Neuron (in vitro differentiated cells): ENCODE results near the gene NIT1.

ENCODE experiments used
- H2AFZ ChIP-seq: one replicate; pipeline ENCODE4 v1.6.1; 2013; ENCODE audit warnings: low read depth, mild to moderate bottlenecking, inconsistent platforms, low read length, moderate library complexity
- H3K27me3 ChIP-seq: one replicate; pipeline ENCODE4 v1.6.1; 2013; ENCODE audit warnings: low read length; ENCODE audit not compliant: insufficient read depth
- H3K36me3 ChIP-seq: one replicate; pipeline ENCODE4 v1.6.1; 2013; ENCODE audit warnings: low read length; ENCODE audit not compliant: insufficient read depth
- H3K4me1 ChIP-seq: one replicate; pipeline ENCODE4 v1.6.1; 2013; ENCODE audit warnings: low read length; ENCODE audit not compliant: insufficient read depth
- H3K4me3 ChIP-seq: 2 replicates; pipeline ENCODE4 v1.5.1; 2013; ENCODE audit warnings: mild to moderate bottlenecking, low read length, moderate library complexity
- H3K9me3 ChIP-seq: one replicate; pipeline ENCODE4 v1.6.1; 2013; ENCODE audit warnings: low read length

NIT1 gene

DNA sequence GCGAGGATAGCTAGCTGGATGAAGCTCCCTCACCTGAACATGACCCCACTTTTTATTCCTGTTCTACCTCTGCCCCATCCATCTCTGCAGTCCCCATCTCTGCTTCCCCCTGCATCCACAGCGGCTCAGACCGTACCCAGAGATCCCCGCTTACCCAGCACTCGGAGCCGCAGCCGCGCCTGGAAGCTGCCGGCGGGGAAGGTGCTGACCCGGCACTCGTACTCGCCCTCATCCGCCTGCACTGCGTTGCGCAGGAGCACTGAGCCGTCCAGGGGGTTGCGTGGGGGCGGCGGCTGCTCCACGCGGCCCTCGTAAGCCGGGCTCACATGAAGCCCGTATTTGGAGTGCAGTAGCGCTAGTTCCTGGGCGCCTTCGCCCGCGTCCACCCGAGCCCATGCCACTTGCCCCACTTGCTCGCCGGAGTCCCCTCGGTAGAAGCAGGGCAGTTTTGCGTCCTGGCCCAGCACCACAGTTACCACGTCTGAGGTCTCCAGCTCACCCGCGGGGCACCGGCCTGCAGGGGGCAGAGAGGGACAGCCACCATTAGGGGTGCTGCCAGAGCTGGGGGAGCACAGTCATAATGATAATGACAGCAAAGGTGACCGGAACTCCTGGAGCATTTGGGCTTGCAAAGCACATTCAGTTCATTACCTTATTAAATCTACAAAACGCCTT, 38.3 kb upstream of the NIT1 start:
- Histone ChIP-seq H3K4me3 (no peak overlapping the region), H2AFZ (no peak overlapping the region), H3K4me1 (peaks cover 10% of the 10 kb centered on the region), H3K36me3 (no peaks in the 10 kb centered on the region), H3K9me3 (no peaks in the 10 kb centered on the region), H3K27me3 (no peaks in the 10 kb centered on the region)

DNA sequence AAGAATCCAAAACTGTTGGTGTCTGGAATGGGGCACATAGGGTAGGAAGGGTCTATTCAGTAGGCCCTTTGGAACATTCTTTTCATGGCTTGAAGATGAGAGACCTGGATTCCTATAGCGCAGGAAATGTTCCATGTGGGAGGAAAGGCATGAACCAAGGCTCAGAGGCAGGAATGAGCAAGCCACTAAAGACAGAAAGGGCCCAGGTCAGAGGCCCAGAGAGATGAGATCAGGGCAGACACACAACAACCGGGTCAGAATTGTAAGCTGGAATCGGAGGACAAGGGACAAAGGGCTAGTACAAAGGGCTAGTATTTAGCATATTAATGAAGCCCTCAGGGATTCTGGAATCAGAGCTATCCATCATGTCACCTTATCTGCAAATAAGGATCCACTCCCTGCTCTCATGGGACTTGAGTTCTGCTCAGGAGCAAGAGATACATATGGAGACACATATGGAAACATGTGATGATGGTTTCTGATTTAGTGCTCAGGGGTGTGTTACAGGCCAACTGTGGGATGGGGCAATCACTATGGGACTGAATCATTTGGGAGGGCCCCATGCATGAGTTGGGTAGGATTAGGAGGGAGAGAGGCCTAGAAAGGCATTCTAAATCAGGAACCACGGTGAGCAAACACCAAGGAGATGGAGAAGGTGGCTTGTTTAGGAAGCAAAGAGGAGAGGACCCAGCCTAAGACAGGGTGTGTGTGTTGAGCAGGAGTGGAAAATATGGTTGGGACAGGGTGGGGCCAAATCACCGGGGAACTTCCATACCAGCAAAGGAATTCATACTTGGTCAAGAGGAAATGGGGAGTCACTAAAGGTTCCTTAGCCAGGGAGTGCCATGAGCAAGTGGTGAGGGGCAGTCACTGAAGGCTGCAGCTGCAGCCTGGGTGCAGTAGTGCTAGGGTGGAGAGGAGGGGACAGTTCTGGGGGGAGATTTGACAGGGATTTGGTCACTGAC, 37.2 kb upstream of the NIT1 start:
- Histone ChIP-seq H2AFZ (no peak overlapping the region), H3K4me3 (no peak overlapping the region), H3K36me3 (no peaks in the 10 kb centered on the region), H3K27me3 (no peaks in the 10 kb centered on the region), H3K9me3 (no peaks in the 10 kb centered on the region), H3K4me1 (peaks cover 10% of the 10 kb centered on the region)

GRCh38 chr1:161081519-161081918, 36.4 kb upstream of the NIT1 start:
- peaks cover 10% of the 10 kb centered on the region for H3K4me1 ChIP-seq
- H3K4me3 ChIP-seq = no peak overlapping the region
- H3K9me3 ChIP-seq = no peaks in the 10 kb centered on the region
- H3K36me3 ChIP-seq = no peaks in the 10 kb centered on the region
- no peak overlapping the region for H2AFZ ChIP-seq
- H3K27me3 ChIP-seq = peaks cover 7% of the 10 kb centered on the region

GRCh38 chr1:161082483-161082882, 35.4 kb upstream of the NIT1 start:
- H3K27me3 ChIP-seq = peaks cover 10% of the 10 kb centered on the region
- peaks cover 10% of the 10 kb centered on the region for H3K4me1 ChIP-seq
- no peaks in the 10 kb centered on the region for H3K36me3 ChIP-seq
- no peak overlapping the region for H3K4me3 ChIP-seq
- H2AFZ ChIP-seq = no peak overlapping the region
- no peaks in the 10 kb centered on the region for H3K9me3 ChIP-seq

GRCh38 chr1:161082996-161083747, 34.7 kb upstream of the NIT1 start:
- Histone ChIP-seq H3K4me3 (no peak overlapping the region), H3K36me3 (no peaks in the 10 kb centered on the region), H3K4me1 (peaks cover 10% of the 10 kb centered on the region), H3K27me3 (peaks cover 17% of the 10 kb centered on the region), H3K9me3 (no peaks in the 10 kb centered on the region), H2AFZ (no peak overlapping the region)

GRCh38 chr1:161083748-161084596, 33.9 kb upstream of the NIT1 start:
- H3K9me3 ChIP-seq = no peaks in the 10 kb centered on the region
- peaks cover 10% of the 10 kb centered on the region for H3K4me1 ChIP-seq
- H3K27me3 ChIP-seq = peaks cover 25% of the 10 kb centered on the region
- H3K36me3 ChIP-seq = no peaks in the 10 kb centered on the region
- H3K4me3 ChIP-seq = no peak overlapping the region
- no peak overlapping the region for H2AFZ ChIP-seq

DNA sequence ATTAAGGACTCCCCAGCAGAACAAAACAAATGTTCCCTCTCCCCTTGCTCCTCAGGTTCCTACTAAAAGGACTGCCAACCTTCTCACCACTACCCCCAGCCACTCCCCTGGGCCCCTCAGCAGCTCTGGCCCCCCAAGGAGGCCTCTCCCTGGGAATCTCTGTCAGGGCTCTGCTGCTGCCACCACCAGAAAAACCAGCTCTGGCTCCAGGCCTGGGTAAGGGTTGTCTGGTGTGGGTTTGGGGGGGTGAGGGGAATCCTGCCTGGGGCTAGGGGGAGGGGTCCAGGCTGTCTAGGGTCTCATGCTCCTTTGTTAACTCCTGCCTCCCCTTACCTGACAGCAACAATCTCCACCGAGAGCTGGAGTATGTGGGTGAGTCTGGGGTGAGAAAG, 33.3 kb upstream of the NIT1 start:
- H3K36me3 ChIP-seq = no peaks in the 10 kb centered on the region
- H3K27me3 ChIP-seq = peaks cover 27% of the 10 kb centered on the region
- H3K4me1 ChIP-seq = peaks cover 10% of the 10 kb centered on the region
- no peak overlapping the region for H2AFZ ChIP-seq
- H3K9me3 ChIP-seq = no peaks in the 10 kb centered on the region
- H3K4me3 ChIP-seq = no peak overlapping the region

DNA sequence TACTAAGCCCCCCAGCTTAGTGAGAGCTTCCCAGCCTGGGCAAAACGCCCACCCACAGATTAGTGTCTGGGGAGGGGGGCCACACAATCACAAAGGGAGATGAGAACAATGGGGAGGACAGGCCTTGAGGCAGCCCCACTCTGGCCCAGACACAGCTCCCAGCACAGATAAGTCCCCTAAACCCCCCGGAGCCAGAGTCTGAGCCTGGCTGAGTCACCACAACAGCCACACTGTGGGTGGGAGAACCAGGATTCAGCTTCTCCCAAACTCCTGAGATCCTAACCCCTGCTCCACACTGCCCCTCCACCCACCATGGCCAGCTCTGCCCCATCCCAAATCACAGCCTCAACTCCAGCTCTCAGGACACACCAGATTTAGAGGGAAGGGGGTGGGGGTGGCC, 32.7 kb upstream of the NIT1 start:
- Histone ChIP-seq H3K36me3 (no peaks in the 10 kb centered on the region), H3K4me3 (no peak overlapping the region), H3K27me3 (peaks cover 27% of the 10 kb centered on the region), H3K4me1 (peaks cover 8% of the 10 kb centered on the region), H2AFZ (no peak overlapping the region), H3K9me3 (no peaks in the 10 kb centered on the region)

DNA sequence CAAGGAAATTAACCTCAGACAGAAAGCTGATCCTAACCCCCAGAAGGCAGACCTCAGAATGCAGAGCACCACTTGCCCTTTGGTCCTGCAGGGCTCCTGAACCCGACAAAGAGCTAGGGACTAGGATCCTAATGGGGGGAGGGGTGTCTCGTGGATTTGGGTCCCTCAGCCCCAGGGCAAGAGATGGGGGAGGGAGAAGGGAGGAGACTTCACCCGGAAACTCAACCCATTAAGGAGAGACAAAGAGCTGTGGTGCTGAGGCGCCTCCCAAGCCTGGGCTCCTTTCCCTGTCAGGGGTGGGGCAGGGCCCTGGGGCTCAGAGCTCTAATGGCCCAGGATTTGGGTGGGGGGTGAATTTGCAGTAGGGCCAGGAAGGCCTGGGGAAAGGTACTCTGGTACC, 31.4 kb upstream of the NIT1 start:
- H2AFZ ChIP-seq = no peak overlapping the region

DNA sequence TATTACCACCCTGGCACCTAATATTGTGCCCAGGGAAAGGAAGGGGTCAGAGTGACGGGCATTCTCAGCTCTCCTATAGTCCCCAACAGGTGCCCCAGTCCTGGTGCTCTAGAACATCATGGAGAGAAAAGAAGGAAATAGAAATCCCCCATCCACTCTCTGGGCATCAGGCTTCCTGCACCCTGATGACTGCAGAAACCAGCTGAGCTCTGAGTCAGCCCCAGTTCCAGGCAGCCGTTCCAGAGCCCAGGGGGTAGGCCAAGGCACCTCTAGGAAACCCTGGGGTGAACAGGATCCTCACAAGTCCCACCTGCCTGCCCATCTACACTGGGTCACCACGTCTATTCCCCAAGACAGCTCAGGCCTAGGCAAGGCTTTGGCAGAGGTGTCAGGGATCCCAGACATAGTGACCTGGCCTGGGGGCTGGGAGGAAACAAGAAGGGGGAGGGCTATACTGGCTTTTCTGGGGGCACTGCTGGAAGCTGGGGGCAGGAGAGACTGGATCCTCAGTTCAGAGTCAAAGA, 29.3 kb upstream of the NIT1 start:
- Histone ChIP-seq H3K4me3 (no peak overlapping the region), H3K27me3 (peaks cover 39% of the 10 kb centered on the region)

More for the DNA sequence above, 31.4 kb upstream of the NIT1 start:
- Histone ChIP-seq H3K27me3 (peaks cover 33% of the 10 kb centered on the region), H3K9me3 (no peaks in the 10 kb centered on the region), H3K4me1 (no peaks in the 10 kb centered on the region), H3K36me3 (no peaks in the 10 kb centered on the region), H3K4me3 (no peak overlapping the region)

GRCh38 chr1:161089251-161089924, 28.5 kb upstream of the NIT1 start, which contains the start of gene NECTIN4:
Gene NECTIN4 (minus strand): TSS chr1:161089558. CDS start chr1:161089296, 262 bp downstream.
- Histone ChIP-seq H3K4me1 (no peaks in the 10 kb centered on the region), H2AFZ (no peak within 1 kb of the TSS), H3K36me3 (no peaks in the 10 kb centered on the region), H3K27me3 (peaks cover 39% of the 10 kb centered on the region), H3K4me3 (no peak within 1 kb of the TSS), H3K9me3 (no peaks in the 10 kb centered on the region)

More for the DNA sequence above, 29.3 kb upstream of the NIT1 start:
- no peaks in the 10 kb centered on the region for H3K36me3 ChIP-seq
- no peaks in the 10 kb centered on the region for H3K9me3 ChIP-seq
- no peak overlapping the region for H2AFZ ChIP-seq
- H3K4me1 ChIP-seq = no peaks in the 10 kb centered on the region

- no peaks in the 10 kb centered on the region for H3K9me3 ChIP-seq
- peaks cover 39% of the 10 kb centered on the region for H3K27me3 ChIP-seq
- no peaks in the 10 kb centered on the region for H3K36me3 ChIP-seq
- H3K4me3 ChIP-seq = no peak overlapping the region
- no peak overlapping the region for H2AFZ ChIP-seq
- H3K4me1 ChIP-seq = no peaks in the 10 kb centered on the region
Observed at GRCh38 chr1:161089938-161090337, 28.0 kb upstream of the NIT1 start.
